Right cardiac atrium (tissue), 5 donors: ENCODE measurements around the gene SLC5A2. TPM values are rescaled to one million over a fixed set of nuclear protein-coding genes. Genes with fewer than 3 reads are reported as not detected.
"Not testable (repeated sequence)": the region's sequence is repeated elsewhere in the genome, so short reads cannot be mapped to it uniquely, and the experiment has no call there.

Experiments used
- ATAC-seq, 2 donors: fragments of 200-7000 bp; cut with Tn5 transposase; one replicate each; pipeline versions ENCODE4 v1.8.0 to v1.9.1; 2020; ENCODE audit warnings: moderate library complexity in 2 of 2, mild to moderate bottlenecking in 1 of 2
- DNase-seq, 3 donors: peaks; one replicate each; pipeline ENCODE4 v3.0.0-alpha.2; 2020
- H3K27ac ChIP-seq: one replicate; pipeline ENCODE4 v1.5.1; 2013; ENCODE audit warnings: mild to moderate bottlenecking, low read length, control low read depth, moderate library complexity
- H3K27me3 ChIP-seq: one replicate; pipeline ENCODE4 v1.6.1; 2013; ENCODE audit not compliant: control insufficient read depth, insufficient read depth
- H3K4me1 ChIP-seq: one replicate; pipeline ENCODE4 v1.6.1; 2013; ENCODE audit warnings: low read length; ENCODE audit not compliant: control insufficient read depth, insufficient read depth
- H3K4me3 ChIP-seq: one replicate; pipeline ENCODE4 v1.5.1; 2013; ENCODE audit warnings: low read length, control low read depth
- H3K9me3 ChIP-seq: one replicate; pipeline ENCODE4 v1.6.1; 2013; ENCODE audit warnings: low read length; ENCODE audit not compliant: control insufficient read depth
- WGBS: extraction: QIAGEN DNeasy Blood & Tissue Kit; methylation state at CpG from one replicate; pipeline ENCODE4 v1.1.7; 2013; 5-methylcytosine and 5-hydroxymethylcytosine counted together
- intact Hi-C, 4 donors: fragments of 100-400 bp; cut with DNase I; formaldehyde crosslinking; loops; one replicate each; pipeline versions ENCODE4 v1.11.0 to v1.14.0; 2022 to 2023
- polyA plus RNA-seq: library from polyadenylated mRNA; stranded (reverse); fragments of 200-250 nt; gene quantifications from one replicate; pipeline ENCODE4 v1.2.3, GENCODE V29; 2013
- total RNA-seq, 4 donors: library from RNA; stranded (reverse); fragmentation: NEBNext Ultra II Directional; extraction: Animal tissue kit (Norgen Biotek cat#: 25700); gene quantifications; one replicate each; pipeline ENCODE4 v1.2.1, GENCODE V29; 2021
- donor health status: healthy with polysubstance abuse.
- donor health status: DM: no; HTN: yes; CAD: no.
- donor health status: DM: no; HTN: no; CAD: no.
- donor health status: DM: no; HTN: yes; CAD: no; lungs with severe emphysema.
- donor health status: DM: yes; HTN: yes; CAD: no.

The SLC5A2 gene
- total and polyA plus RNA-seq, 5 donors = 1.2 TPM; not detected in 4

- no peak overlapping the region for H3K27ac ChIP-seq
- no peaks in the 10 kb centered on the region for H3K27me3 ChIP-seq
- H3K4me3 ChIP-seq = no peak overlapping the region
- DNase-seq (no peak), ATAC-seq (no peak)
- intact Hi-C loops = no loop called here
- 61% methylated on average over 2 of the region's 2 CpGs for WGBS
- H3K9me3 ChIP-seq = no peaks in the 10 kb centered on the region
- no peaks in the 10 kb centered on the region for H3K4me1 ChIP-seq
Observed at GRCh38 chr16:31532120-31532519, 49.2 kb downstream of the SLC5A2 start.

DNA sequence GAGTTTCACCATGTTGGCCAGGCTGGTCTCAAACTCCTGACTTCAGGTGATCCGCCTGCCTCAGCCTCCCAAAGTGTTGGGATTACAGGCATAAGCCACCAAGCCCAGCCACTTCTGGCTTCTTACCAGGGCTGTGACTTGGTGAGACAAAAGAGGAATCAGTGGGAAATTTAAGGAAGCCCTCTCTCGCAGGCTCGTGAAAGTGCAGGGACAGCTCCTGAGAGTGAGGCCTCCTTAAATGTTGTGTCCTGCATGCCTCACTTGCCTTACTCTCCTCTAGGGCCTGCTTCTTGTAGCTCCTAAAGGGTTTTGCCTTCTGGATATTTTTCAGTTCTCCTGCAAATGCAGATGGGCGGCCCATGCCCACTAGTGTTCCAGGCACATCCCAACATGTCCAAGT lies 50.0 kb downstream of the SLC5A2 start:
- Histone ChIP-seq H3K27me3 (no peaks in the 10 kb centered on the region), H3K9me3 (no peaks in the 10 kb centered on the region), H3K27ac (no peak overlapping the region), H3K4me1 (peaks cover 3% of the 10 kb centered on the region), H3K4me3 (no peak overlapping the region)
- ATAC-seq (no peak), DNase-seq (no peak)
- 84% methylated on average over 4 of the region's 4 CpGs for WGBS
- intact Hi-C loops = no loop called here

DNA sequence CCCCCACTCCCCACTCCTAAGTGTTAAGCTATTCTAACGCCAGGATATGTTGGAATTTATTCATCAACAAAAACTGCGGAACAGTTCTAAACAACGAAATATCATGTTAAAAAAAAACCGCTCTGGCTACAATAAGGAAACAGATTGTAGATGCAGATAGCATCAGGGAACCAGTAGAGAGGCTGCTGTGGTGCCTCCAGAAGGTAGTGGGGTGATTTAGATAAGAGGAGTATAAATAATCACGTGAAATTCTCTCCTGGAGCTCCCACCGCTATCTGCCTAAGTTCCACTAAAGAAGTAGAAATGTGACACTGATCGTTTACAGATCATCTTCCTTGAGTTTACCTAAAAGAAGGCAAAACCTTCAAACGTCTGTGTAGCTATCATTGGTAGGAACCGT lies 52.8 kb downstream of the SLC5A2 start:
- Histone ChIP-seq H3K9me3 (peaks cover 2% of the 10 kb centered on the region), H3K4me1 (peaks cover 3% of the 10 kb centered on the region), H3K27ac (no peak overlapping the region), H3K4me3 (no peak overlapping the region), H3K27me3 (no peaks in the 10 kb centered on the region)
- 40% methylated on average over 9 of the region's 9 CpGs for WGBS
- ATAC-seq = no peak
- intact Hi-C loops = no loop called here
- no peak for DNase-seq

DNA sequence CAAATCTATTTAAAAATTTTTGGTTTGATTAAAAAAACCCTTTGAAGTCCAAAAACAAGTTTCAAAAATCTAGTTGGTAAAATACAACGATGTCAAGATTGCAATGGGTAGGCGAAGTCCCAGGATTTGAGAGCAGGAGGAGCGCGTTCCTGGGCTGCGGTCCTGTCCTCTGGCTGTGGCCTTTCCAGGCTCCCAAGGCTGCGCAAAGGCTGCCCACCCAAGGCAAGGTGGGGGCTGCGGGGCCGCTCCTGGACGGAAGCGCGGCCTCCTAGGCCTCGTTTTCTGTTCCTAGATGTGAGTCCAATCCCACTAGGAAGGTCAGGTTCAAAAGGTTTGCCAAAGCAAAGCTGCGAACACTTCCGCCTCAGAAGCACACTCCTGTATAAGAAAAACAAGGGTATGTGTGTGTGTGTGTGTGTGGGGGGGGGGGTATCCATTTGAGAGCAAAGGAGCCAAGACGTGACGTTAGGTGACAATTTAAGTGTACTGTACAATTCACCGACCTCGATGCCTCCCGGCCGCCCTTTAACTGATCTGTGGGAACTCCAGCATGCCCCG lies 54.0 kb downstream of the SLC5A2 start:
- peak overlapping the region; percentile 66 for H3K4me3 ChIP-seq
- 68% methylated on average over 21 of the region's 21 CpGs for WGBS
- H3K27ac ChIP-seq = no peak overlapping the region
- intact Hi-C loops = no loop called here
- peaks cover 2% of the 10 kb centered on the region for H3K9me3 ChIP-seq
- peaks cover 3% of the 10 kb centered on the region for H3K4me1 ChIP-seq
- ATAC-seq (peak in 1 of 2 donors; percentile 35), DNase-seq (no peak)
- no peaks in the 10 kb centered on the region for H3K27me3 ChIP-seq

DNA sequence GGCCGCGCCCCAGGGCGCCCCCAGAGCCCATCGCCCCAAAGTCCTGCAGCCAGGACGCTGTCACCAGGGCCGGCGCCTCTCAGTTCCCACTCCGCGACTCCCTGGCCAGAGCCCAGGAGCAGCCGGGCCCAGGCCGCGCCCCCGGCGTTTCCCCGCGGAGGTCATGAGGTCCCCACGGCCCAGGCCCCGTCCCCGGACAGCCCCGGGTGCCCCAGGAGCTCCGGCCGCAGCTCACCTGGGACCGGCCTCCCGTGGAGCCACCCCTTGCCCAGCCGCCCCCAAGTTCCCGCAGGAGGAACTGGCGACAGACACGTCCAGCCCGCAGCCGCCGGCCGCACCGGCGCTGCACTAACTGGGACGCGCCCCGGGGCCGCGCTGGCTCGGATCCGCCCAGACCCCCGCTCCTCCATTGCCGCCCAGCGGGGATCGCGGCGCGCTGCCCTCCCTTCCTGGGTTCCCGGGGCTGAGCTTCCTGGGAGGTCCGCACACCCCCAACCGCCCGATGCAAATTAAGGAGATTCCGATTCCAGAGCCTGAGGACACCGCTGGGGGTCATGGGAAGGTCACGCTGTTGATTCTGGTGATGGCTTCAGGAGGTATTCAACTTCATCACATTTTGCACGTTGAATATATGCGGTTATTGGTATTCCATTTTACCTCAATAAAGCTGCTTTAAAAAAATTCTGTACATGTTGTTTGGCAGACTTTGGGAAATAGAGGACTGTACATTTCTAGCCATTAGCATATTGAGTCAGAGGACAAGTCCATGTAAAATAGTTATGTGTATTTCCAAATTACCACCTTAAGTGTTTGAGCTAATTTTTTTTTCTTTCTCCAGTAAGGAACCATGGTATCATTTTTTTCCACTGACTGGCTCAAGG lies 54.7 kb downstream of the SLC5A2 start:
- DNase-seq = peak; percentile 30 to 69 (median 62)
- H3K27ac ChIP-seq = no peak overlapping the region

DNA sequence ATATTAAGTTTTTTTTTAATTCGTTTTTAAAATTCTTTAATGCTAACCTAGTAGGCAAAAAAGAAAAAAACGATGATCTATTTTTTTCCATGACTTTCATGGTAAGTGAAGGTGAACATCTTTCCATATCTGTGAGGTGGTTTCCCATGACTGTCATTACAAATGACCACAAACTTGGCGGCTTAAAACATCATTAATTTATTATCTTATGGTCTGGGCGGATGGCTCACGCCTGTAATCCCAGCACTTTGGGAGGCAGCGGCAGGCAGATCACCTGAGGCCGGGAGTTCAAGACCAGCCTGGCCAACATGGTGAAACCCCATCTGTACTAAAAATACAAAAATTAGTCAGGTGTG lies 55.3 kb downstream of the SLC5A2 start:
- H3K9me3 ChIP-seq, ATAC-seq, H3K27me3 ChIP-seq, H3K4me1 ChIP-seq, DNase-seq, intact Hi-C loops, H3K4me3 ChIP-seq, H3K27ac ChIP-seq: not testable (repeated sequence)
- 76% methylated on average over 7 of the region's 7 CpGs for WGBS

More for the DNA sequence above, 54.7 kb downstream of the SLC5A2 start:
- peaks cover 3% of the 10 kb centered on the region for H3K4me1 ChIP-seq
- intact Hi-C loops = no loop called here
- H3K9me3 ChIP-seq = peaks cover 2% of the 10 kb centered on the region
- H3K4me3 ChIP-seq = peak overlapping the region; percentile 66
- no peaks in the 10 kb centered on the region for H3K27me3 ChIP-seq
- 4% methylated on average over 57 of the region's 57 CpGs for WGBS
- peak; percentile 72 to 78 for ATAC-seq

DNA sequence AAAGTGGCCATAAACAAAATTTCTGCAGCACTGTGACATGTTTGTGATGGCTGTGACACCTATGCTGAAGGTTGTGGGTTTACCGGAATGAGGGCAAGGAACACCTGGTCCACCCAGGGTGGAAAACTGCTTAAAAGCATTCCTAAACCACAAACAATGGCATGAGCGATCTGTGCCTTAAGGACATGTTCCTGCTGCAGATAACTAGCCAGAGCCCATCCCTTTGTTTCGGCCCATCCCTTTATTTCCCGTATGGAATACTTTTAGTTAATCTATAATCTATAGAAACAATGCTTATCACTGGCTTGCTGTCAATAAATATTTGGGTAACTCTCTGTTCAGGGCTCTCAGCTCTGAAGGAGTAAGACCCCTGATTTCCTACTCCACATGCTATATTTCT lies 56.8 kb downstream of the SLC5A2 start:
- H3K9me3 ChIP-seq, H3K27ac ChIP-seq, intact Hi-C loops, H3K4me3 ChIP-seq, H3K27me3 ChIP-seq, DNase-seq, ATAC-seq, H3K4me1 ChIP-seq: not testable (repeated sequence)
- 88% methylated on average over 4 of the region's 4 CpGs for WGBS

Other genes starting within 250 kb of the SLC5A2 start
- 10 to 100 TPM in 2 of 4 donors, 1 to 10 TPM in 2; 7.6 to 13.8 (median 11.0) TPM for gene ITGAM, start 223.1 kb upstream of the SLC5A2 start, total RNA-seq
- gene ITGAM, start 223.1 kb upstream of the SLC5A2 start, polyA plus RNA-seq = 3.7 TPM
- gene ITGAX, start 127.9 kb upstream of the SLC5A2 start, total RNA-seq = 1 to 10 TPM; 1.6 to 2.1 (median 1.9) TPM
- gene ITGAX, start 127.9 kb upstream of the SLC5A2 start, polyA plus RNA-seq = 1.1 TPM
- gene ITGAD, start 89.8 kb upstream of the SLC5A2 start, total RNA-seq = not detected
- gene ITGAD, start 89.8 kb upstream of the SLC5A2 start, polyA plus RNA-seq = not detected
- 1,000 to 10,000 TPM in 2 of 4 donors, 100 to 1,000 TPM in 2; 574 to 1,093 (median 918) TPM for gene COX6A2, start 54.8 kb upstream of the SLC5A2 start, total RNA-seq
- gene COX6A2, start 54.8 kb upstream of the SLC5A2 start, polyA plus RNA-seq = 4,696 TPM
- 1 to 10 TPM; 2.1 to 4.2 (median 3.1) TPM for gene ZNF843, start 40.3 kb upstream of the SLC5A2 start, total RNA-seq
- gene ZNF843, start 40.3 kb upstream of the SLC5A2 start, polyA plus RNA-seq = 1.8 TPM
- gene ARMC5, start 23.6 kb upstream of the SLC5A2 start, total RNA-seq = 1 to 10 TPM; 6.8 to 9.0 (median 7.7) TPM
- gene ARMC5, start 23.6 kb upstream of the SLC5A2 start, polyA plus RNA-seq = 8.5 TPM
- gene TGFB1I1, start 11.0 kb upstream of the SLC5A2 start, total RNA-seq = 10 to 100 TPM; 36.3 to 87.6 (median 55.1) TPM
- 33.2 TPM for gene TGFB1I1, start 11.0 kb upstream of the SLC5A2 start, polyA plus RNA-seq
- 10 to 100 TPM; 26.9 to 40.8 (median 28.7) TPM for gene RUSF1, start 25.3 kb downstream of the SLC5A2 start, total RNA-seq
- gene RUSF1, start 25.3 kb downstream of the SLC5A2 start, polyA plus RNA-seq = 38.9 TPM
- not detected for gene AHSP, start 44.8 kb downstream of the SLC5A2 start, total RNA-seq
- gene AHSP, start 44.8 kb downstream of the SLC5A2 start, polyA plus RNA-seq = not detected